GM18870 (cell line): ENCODE results near the gene ABCB11.

Experiments used
- ATAC-seq: cut with Tn5 transposase; IDR thresholded peaks from one replicate; pipeline ENCODE4 v1.9.1; 2021; ENCODE audit warnings: moderate library complexity; ENCODE audit not compliant: unreplicated experiment

Gene ABCB11

GRCh38 chr2:168981651-168982050, 49.5 kb downstream of the ABCB11 start:
- no peak for ATAC-seq

GRCh38 chr2:168978461-168978861, 52.7 kb downstream of the ABCB11 start:
- no peak for ATAC-seq

GRCh38 chr2:168977608-168978007, 53.5 kb downstream of the ABCB11 start:
- ATAC-seq: no peak

- ATAC-seq: no peak
Observed at GRCh38 chr2:168976034-168976654, 55.0 kb downstream of the ABCB11 start.

GRCh38 chr2:168974428-168974827, 56.7 kb downstream of the ABCB11 start:
- ATAC-seq: no peak

GRCh38 chr2:168971261-168971660, 59.9 kb downstream of the ABCB11 start:
- ATAC-seq: no peak

GRCh38 chr2:168970711-168971233, 60.4 kb downstream of the ABCB11 start:
- ATAC-seq: no peak

GRCh38 chr2:168969865-168970264, 61.3 kb downstream of the ABCB11 start:
- ATAC-seq: no peak

- no peak for ATAC-seq
Observed at GRCh38 chr2:168968342-168968741, 62.8 kb downstream of the ABCB11 start.

GRCh38 chr2:168964251-168964807, 66.8 kb downstream of the ABCB11 start:
- ATAC-seq: no peak

GRCh38 chr2:168962636-168963035, 68.5 kb downstream of the ABCB11 start:
- ATAC-seq: no peak

- ATAC-seq: no peak
Observed at GRCh38 chr2:168961450-168962229, 69.5 kb downstream of the ABCB11 start.

GRCh38 chr2:168956392-168956791, 74.7 kb downstream of the ABCB11 start:
- no peak for ATAC-seq

GRCh38 chr2:168955321-168955720, 75.8 kb downstream of the ABCB11 start:
- ATAC-seq: no peak

- ATAC-seq: no peak
Observed at GRCh38 chr2:168954256-168954655, 76.9 kb downstream of the ABCB11 start.

- no peak for ATAC-seq
Observed at GRCh38 chr2:168952424-168952823, 78.7 kb downstream of the ABCB11 start.

GRCh38 chr2:168951871-168952270, 79.3 kb downstream of the ABCB11 start:
- ATAC-seq: no peak

GRCh38 chr2:168949324-168949723, 81.8 kb downstream of the ABCB11 start:
- ATAC-seq: no peak

GRCh38 chr2:168948621-168949212, 82.4 kb downstream of the ABCB11 start:
- ATAC-seq: no peak

GRCh38 chr2:168945508-168945907, 85.6 kb downstream of the ABCB11 start:
- no peak for ATAC-seq

GRCh38 chr2:168944065-168944464, 87.1 kb downstream of the ABCB11 start:
- ATAC-seq: no peak

- no peak for ATAC-seq
Observed at GRCh38 chr2:168941297-168941696, 89.8 kb downstream of the ABCB11 start.
